ENCODE results near the gene STK24. TPM values are rescaled to one million over a fixed set of nuclear protein-coding genes. Genes with fewer than 3 reads are reported as not detected.
"Not testable (repeated sequence)": the region's sequence is repeated elsewhere in the genome, so short reads cannot be mapped to it uniquely, and the experiment has no call there.

The STK24 gene
- total RNA-seq, result 10 to 100 TPM; 49.8 to 68.9 (median 57.0) TPM

DNA sequence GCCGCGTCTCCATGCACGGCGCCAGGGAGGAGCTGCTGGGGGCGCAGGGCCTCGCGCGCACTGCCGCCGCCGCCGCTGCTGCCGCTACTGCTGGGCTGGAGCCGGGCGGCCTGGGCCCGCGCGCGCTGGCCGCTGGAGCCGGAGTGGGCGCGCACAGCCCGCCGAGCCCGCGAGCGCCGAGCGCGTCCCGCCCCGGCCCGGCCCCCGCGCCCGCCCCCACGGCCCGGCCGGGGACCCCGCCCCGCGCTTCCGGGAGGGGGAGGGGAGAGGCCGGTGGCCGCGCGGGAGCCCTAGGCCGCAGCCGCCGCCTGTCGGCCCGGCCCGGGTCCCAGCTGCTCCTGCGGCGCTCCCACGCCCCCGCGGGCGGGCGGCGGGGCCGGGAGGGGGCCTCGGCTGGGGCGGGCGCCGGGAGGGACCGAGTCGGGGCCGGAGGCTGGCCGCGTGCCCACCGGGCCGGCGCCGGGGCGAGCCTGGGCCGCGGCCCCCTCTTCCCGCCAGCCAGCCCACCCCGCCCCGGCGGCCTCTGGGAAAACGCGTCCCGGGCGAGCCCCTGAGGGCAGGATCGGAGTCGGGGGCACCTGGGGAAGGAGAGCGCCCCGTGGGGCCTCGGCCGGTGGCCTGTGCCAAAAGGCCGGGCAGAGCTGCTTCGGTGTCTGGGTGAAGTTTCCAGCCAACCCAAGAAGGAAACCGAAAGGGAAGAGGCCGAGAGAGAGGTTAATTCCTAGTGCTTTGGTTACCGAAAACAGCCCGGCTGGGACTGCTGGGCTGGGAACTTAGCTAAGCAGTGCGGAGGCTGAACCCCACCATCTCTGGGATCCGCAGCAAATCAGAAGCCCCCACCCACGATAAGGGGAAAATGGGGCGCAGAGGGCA, at the start of gene STK24:
Gene STK24, minus strand, starts transcription at position 145 of the 873 bp plus-strand sequence. CDS start 321 bp downstream, outside the sequence.
- Histone ChIP-seq H3K27me3 (no peaks in the 10 kb centered on the region), H3K4me1 (peaks cover 0 to 58% (median 30%) of the 10 kb centered on the region in 4 donors), H3K4me3 (peak within 1 kb of the TSS; percentile 52 to 99 (median 84)), H3K27ac (peak within 1 kb of the TSS; percentile 82 to 99 (median 97)), H3K9me3 (no peaks in the 10 kb centered on the region), H3K36me3 (no peaks in the 10 kb centered on the region)
- peak in 1 of 2 donors; percentile 42 for DNase-seq (ENCODE audit: low spot score in 2 of 2)
- peak; percentile 58 to 59 for TF ChIP-seq POLR2A (IDR thresholded peaks at IDR 0.05)
- peak in 1 of 2 donors; percentile 59 for TF ChIP-seq EP300 (IDR thresholded peaks at IDR 0.05)
- TF ChIP-seq, protein P1, sequence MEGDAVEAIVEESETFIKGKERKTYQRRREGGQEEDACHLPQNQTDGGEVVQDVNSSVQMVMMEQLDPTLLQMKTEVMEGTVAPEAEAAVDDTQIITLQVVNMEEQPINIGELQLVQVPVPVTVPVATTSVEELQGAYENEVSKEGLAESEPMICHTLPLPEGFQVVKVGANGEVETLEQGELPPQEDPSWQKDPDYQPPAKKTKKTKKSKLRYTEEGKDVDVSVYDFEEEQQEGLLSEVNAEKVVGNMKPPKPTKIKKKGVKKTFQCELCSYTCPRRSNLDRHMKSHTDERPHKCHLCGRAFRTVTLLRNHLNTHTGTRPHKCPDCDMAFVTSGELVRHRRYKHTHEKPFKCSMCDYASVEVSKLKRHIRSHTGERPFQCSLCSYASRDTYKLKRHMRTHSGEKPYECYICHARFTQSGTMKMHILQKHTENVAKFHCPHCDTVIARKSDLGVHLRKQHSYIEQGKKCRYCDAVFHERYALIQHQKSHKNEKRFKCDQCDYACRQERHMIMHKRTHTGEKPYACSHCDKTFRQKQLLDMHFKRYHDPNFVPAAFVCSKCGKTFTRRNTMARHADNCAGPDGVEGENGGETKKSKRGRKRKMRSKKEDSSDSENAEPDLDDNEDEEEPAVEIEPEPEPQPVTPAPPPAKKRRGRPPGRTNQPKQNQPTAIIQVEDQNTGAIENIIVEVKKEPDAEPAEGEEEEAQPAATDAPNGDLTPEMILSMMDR (IDR thresholded peaks at IDR 0.05), result peak in 1 of 5 experiments; percentile 14
- WGBS, 2 donors, result 0 to 1% methylated on average over 21 to 35 of the region's 103 CpGs

DNA sequence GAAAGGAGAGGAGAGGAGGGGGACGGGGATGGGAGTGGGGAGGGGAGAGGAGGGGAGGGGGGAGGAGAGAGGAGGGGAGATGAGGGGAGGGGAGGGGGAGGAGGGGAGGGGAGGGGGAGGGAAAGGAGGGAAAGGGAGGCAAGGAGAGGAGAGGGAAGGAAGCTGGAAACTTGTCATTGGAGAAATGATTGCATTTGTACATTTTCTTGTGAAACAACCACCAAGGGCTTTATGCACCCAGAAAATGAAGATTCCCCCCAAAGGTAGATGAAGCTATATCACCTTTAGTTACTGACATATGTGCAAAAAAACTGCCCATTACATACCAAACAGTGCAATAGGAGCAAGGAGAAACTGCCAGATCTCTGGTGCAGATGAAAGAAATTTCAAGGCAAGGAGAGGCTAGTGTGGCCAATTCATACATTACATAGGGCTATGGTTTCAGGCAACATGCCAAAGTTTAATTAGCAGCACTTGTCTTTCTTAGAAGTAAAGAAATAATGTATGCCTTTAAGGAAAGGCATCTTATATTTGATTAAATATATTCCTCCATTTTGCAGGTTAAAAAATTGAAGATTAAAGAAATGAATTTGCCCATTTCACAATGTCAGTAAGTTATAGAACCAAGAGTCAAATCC, 49.5 kb upstream of the STK24 start:
- no peaks in the 10 kb centered on the region for H3K27me3 ChIP-seq
- 67% methylated on average over 1 of the region's 1 CpG; no CpG with 5 or more reads in 1 of the 2 donors for WGBS, 2 donors
- H3K36me3 ChIP-seq, result no peaks in the 10 kb centered on the region
- TF ChIP-seq, protein P1 (IDR thresholded peaks at IDR 0.05), result no peak
- TF ChIP-seq EP300 (IDR thresholded peaks at IDR 0.05) (no peak), POLR2A (IDR thresholded peaks at IDR 0.05) (no peak)
- H3K27ac ChIP-seq, result no peak overlapping the region
- no peaks in the 10 kb centered on the region for H3K9me3 ChIP-seq
- H3K4me3 ChIP-seq, result no peak overlapping the region
- no peak for DNase-seq (ENCODE audit: low spot score in 2 of 2)
- no peaks in the 10 kb centered on the region for H3K4me1 ChIP-seq

DNA sequence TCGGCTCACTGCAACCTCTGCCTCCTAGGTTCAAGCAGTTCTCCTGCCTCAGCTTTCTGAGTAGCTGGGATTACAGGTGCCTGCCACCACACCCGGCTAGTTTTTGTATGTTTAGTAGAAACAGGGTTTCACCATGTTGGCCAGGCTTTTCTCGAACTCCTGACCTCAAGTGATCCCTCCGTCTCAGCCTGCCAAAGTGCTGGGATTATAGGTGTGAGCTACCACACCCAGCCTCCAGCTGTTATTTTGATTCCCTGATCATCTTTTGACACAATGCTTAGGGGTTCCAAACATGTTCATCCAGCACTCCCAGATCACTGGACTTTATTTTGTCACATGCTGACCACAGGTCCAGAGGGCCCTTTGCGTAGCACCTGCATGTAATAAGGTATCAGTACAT, 47.7 kb upstream of the STK24 start:
- not testable (repeated sequence) for H3K4me3 ChIP-seq; H3K27me3 ChIP-seq; H3K36me3 ChIP-seq; H3K9me3 ChIP-seq; H3K27ac ChIP-seq; DNase-seq (ENCODE audit: low spot score in 2 of 2); H3K4me1 ChIP-seq
- WGBS, 2 donors, result 76 to 80% methylated on average over 5 of the region's 5 CpGs

DNA sequence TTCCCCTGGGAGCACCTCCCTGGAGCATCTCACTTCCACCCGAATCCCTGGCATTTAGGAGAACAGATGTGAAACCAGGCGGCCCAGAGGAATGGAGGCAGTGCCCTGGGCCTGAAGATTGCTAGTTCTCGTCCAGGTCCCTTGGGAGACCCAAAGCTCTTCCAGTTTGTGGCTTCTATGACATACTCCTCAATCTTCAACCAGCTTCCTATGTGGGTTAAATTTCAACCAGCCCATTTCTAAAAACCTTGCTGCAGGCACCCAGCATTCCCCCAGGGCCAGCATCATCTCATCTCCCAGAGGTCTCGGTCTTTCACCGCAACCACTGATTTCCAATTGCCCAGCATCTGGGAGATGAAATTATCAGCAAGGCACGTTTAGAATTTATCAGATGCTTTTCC, 46.0 kb upstream of the STK24 start:
- no peak overlapping the region for H3K4me3 ChIP-seq
- TF ChIP-seq EP300 (IDR thresholded peaks at IDR 0.05) (no peak), POLR2A (IDR thresholded peaks at IDR 0.05) (no peak)
- TF ChIP-seq, protein P1 (IDR thresholded peaks at IDR 0.05), result no peak
- no peak overlapping the region for H3K27ac ChIP-seq
- 63 to 85% methylated on average over 6 of the region's 6 CpGs for WGBS, 2 donors
- DNase-seq (ENCODE audit: low spot score in 2 of 2), result no peak
- no peaks in the 10 kb centered on the region for H3K9me3 ChIP-seq
- no peaks in the 10 kb centered on the region for H3K36me3 ChIP-seq
- H3K27me3 ChIP-seq, result no peaks in the 10 kb centered on the region
- H3K4me1 ChIP-seq, result no peaks in the 10 kb centered on the region

DNA sequence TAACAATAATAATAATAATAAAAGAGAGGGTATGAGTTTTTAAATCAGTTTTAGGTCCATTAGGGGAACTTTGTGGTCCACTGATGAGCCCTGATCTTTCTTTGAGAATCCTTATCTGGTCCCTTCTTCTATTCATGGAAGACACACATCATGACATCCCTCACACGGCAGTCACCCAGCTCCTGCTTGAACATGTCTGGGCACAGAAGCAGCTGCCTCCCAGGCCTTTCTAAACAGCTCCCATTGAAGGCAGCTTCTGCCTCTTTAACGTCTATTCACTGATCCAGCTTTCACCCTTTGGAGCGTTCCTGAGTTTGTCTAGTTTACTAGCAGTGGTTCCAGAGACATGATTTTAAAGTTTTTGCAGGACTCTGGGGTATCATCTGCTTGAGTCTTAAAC, 42.6 kb upstream of the STK24 start:
- Histone ChIP-seq H3K36me3 (no peaks in the 10 kb centered on the region), H3K27me3 (no peaks in the 10 kb centered on the region), H3K9me3 (no peaks in the 10 kb centered on the region), H3K27ac (no peak overlapping the region), H3K4me1 (no peaks in the 10 kb centered on the region), H3K4me3 (no peak overlapping the region)
- WGBS, 2 donors, result 86 to 92% methylated on average over 3 of the region's 3 CpGs
- DNase-seq (ENCODE audit: low spot score in 2 of 2), result no peak
- TF ChIP-seq POLR2A (IDR thresholded peaks at IDR 0.05), result no peak
- TF ChIP-seq, protein P1 (IDR thresholded peaks at IDR 0.05), result no peak
- TF ChIP-seq EP300 (IDR thresholded peaks at IDR 0.05), result no peak

DNA sequence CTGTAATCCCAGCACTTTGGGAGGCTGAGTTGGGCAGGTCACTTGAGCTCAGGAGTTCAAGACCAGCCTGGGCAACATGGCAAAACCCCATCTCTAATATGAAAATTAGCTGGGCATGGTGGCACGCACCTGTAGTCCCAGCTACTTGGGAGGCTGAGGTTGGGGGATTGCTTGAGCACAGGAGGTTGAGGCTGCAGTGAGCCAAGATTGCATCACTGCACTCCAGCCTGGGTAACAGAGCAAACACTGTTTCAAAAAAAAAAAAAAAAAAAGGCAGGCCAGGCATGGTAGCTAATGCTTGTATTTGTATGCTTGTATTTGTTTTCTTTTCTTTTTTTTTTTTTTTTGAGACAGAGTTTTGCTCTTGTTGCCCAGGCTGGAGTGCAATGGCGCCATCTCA, 38.7 kb upstream of the STK24 start:
- not testable (repeated sequence) for H3K27ac ChIP-seq; H3K27me3 ChIP-seq; H3K4me1 ChIP-seq; H3K36me3 ChIP-seq; DNase-seq (ENCODE audit: low spot score in 2 of 2); H3K9me3 ChIP-seq; H3K4me3 ChIP-seq
- WGBS, 2 donors, result 90 to 100% methylated on average over 2 of the region's 2 CpGs

All from tibial nerve (tissue), 4 donors.